HG03159 (cell line): ENCODE data around the gene UBXN1.

ENCODE experiments used
- ATAC-seq: cut with Tn5 transposase; IDR thresholded peaks from one replicate; pipeline ENCODE4 v1.9.1; 2021; ENCODE audit warnings: mild to moderate bottlenecking, moderate library complexity; ENCODE audit not compliant: unreplicated experiment

The UBXN1 gene

GRCh38 chr11:62646825-62647608 lies 31.9 kb downstream of the UBXN1 start:
- ATAC-seq: peak; percentile 3

- ATAC-seq: peak; percentile 92
Measured at GRCh38 chr11:62645946-62646824, 32.7 kb downstream of the UBXN1 start, which contains the start of gene GANAB. Gene GANAB, minus strand, starts transcription at chr11:62646613. Its CDS starts 14 bp downstream, at chr11:62646599.

GRCh38 chr11:62645671-62645945 lies 33.3 kb downstream of the UBXN1 start:
- ATAC-seq: no peak

- no peak for ATAC-seq
Measured at GRCh38 chr11:62644220-62644619, 34.7 kb downstream of the UBXN1 start.

- ATAC-seq: no peak
Measured at GRCh38 chr11:62632492-62632891, 46.4 kb downstream of the UBXN1 start.

- no peak for ATAC-seq
Measured at GRCh38 chr11:62627713-62628112, 51.2 kb downstream of the UBXN1 start.
